Panc1 (cell line): Measurements from ENCODE around the gene MIPEP.

Experiments
- CTCF ChIP-seq: fragments of 450-650 bp; IDR thresholded peaks from 2 replicates; pipeline ENCODE4 v1.5.1; 2017; ENCODE audit warnings: mild to moderate bottlenecking
- POLR2AphosphoS5 ChIP-seq: IDR thresholded peaks from 2 replicates; pipeline ENCODE4 v1.6.1; 2012; ENCODE audit warnings: mild to moderate bottlenecking, low read depth, low read length, moderate library complexity

- TF ChIP-seq POLR2AphosphoS5 (no peak), CTCF (no peak)
Measured at GRCh38 chr13:23909606-23910005, 20.4 kb upstream of the MIPEP start.
